Hepatocyte (in vitro differentiated cells): ENCODE data around the gene NOP10.

ENCODE experiments used
- CTCF ChIP-seq: fragments of 200-600 bp; sonication (generic); IDR thresholded peaks from 2 replicates; pipeline ENCODE4 v1.5.1; 2016; ENCODE audit warnings: antibody characterized with exemption, mild to moderate bottlenecking; ENCODE audit not compliant: poor library complexity
- EZH2 ChIP-seq: fragments of 200-600 bp; sonication (generic); IDR thresholded peaks from 2 replicates; pipeline ENCODE4 v1.6.1; 2016; ENCODE audit warnings: antibody characterized with exemption, mild to moderate bottlenecking, borderline replicate concordance

GRCh38 chr15:34336991-34337556 is 5.9 kb downstream of the NOP10 start:
- TF ChIP-seq CTCF (no peak), EZH2 (no peak)
